H9 (cell line): ENCODE data around the gene PPP1R13B. TPM values are rescaled to one million over a fixed set of nuclear protein-coding genes. Genes with fewer than 3 reads are reported as not detected.

Experiments
- DNase-seq: peaks from one replicate; pipeline ENCODE4 v3.0.0-alpha.2; 2017
- H2AFZ ChIP-seq: one replicate; pipeline ENCODE4 v1.6.1; 2013; ENCODE audit warnings: mild to moderate bottlenecking, low read length, control low read depth, moderate library complexity
- H2AK5ac ChIP-seq: 2 replicates; pipeline ENCODE4 v1.6.1; 2013; ENCODE audit warnings: low read length, control low read depth, mixed read lengths; ENCODE audit not compliant: insufficient read length
- H2BK120ac ChIP-seq: one replicate; pipeline ENCODE4 v1.6.1; 2013; ENCODE audit warnings: low read depth, mild to moderate bottlenecking, low read length, control low read depth, inconsistent platforms; ENCODE audit not compliant: poor library complexity, severe bottlenecking
- H2BK12ac ChIP-seq: 2 replicates; pipeline ENCODE4 v1.6.1; 2013; ENCODE audit warnings: low read length, control low read depth, mixed read lengths, low read depth; ENCODE audit not compliant: insufficient read length
- H2BK15ac ChIP-seq: 2 replicates; pipeline ENCODE4 v1.6.1; 2013; ENCODE audit warnings: low read depth, low read length, control low read depth
- H2BK20ac ChIP-seq: one replicate; pipeline ENCODE4 v1.6.1; 2013; ENCODE audit warnings: low read depth, mild to moderate bottlenecking, low read length, control low read depth, inconsistent platforms; ENCODE audit not compliant: poor library complexity, severe bottlenecking
- H2BK5ac ChIP-seq: 2 replicates; pipeline ENCODE4 v1.6.1; 2013; ENCODE audit warnings: low read length, control low read depth, mixed read lengths; ENCODE audit not compliant: insufficient read length
- H3K14ac ChIP-seq: 2 replicates; pipeline ENCODE4 v1.6.1; 2013; ENCODE audit warnings: low read length, control low read depth; ENCODE audit not compliant: insufficient read depth
- H3K18ac ChIP-seq: 2 replicates; pipeline ENCODE4 v1.6.1; 2013; ENCODE audit warnings: low read depth, mild to moderate bottlenecking, mixed read lengths, low read length, control low read depth; ENCODE audit not compliant: insufficient read length
- H3K23ac ChIP-seq: 2 replicates; pipeline ENCODE4 v1.6.1; 2013; ENCODE audit warnings: low read length, control low read depth, mixed read lengths, low read depth; ENCODE audit not compliant: insufficient read length
- H3K23me2 ChIP-seq: 2 replicates; pipeline ENCODE4 v1.6.1; 2013; ENCODE audit warnings: low read depth, mild to moderate bottlenecking, mixed read lengths, low read length, control low read depth; ENCODE audit not compliant: insufficient read length, poor library complexity, severe bottlenecking
- H3K27ac ChIP-seq: 2 replicates; pipeline ENCODE4 v1.5.1; 2013; ENCODE audit warnings: low read length, control low read depth, mixed read lengths, low read depth; ENCODE audit not compliant: insufficient read length
- H3K27me3 ChIP-seq: 2 replicates; pipeline ENCODE4 v1.6.1; 2013; ENCODE audit warnings: low read length, control low read depth, inconsistent platforms; ENCODE audit not compliant: insufficient read depth
- H3K4ac ChIP-seq: 2 replicates; pipeline ENCODE4 v1.6.1; 2013; ENCODE audit warnings: low read depth, mild to moderate bottlenecking, control low read depth, inconsistent platforms, low read length, moderate library complexity
- H3K4me1 ChIP-seq: 2 replicates; pipeline ENCODE4 v1.6.1; 2013; ENCODE audit warnings: low read length, control low read depth, inconsistent platforms; ENCODE audit not compliant: insufficient read depth
- H3K4me2 ChIP-seq: 2 replicates; pipeline ENCODE4 v1.6.1; 2013; ENCODE audit warnings: low read length, control low read depth, mixed read lengths; ENCODE audit not compliant: insufficient read length, insufficient read depth
- H3K56ac ChIP-seq: 2 replicates; pipeline ENCODE4 v1.6.1; 2013; ENCODE audit warnings: low read depth, mild to moderate bottlenecking, mixed read lengths, low read length, control low read depth; ENCODE audit not compliant: insufficient read length
- H3K79me1 ChIP-seq: 2 replicates; pipeline ENCODE4 v1.6.1; 2013; ENCODE audit warnings: low read depth, mild to moderate bottlenecking, moderate library complexity, low read length, control low read depth, inconsistent platforms; ENCODE audit not compliant: insufficient read depth, poor library complexity, severe bottlenecking
- H3K79me2 ChIP-seq: 2 replicates; pipeline ENCODE4 v1.6.1; 2013; ENCODE audit warnings: low read length, control low read depth, inconsistent platforms; ENCODE audit not compliant: insufficient read depth
- H3K9ac ChIP-seq: 2 replicates; pipeline ENCODE4 v1.6.1; 2013; ENCODE audit warnings: low read length, control low read depth, mixed read lengths; ENCODE audit not compliant: insufficient read length; ENCODE audit errors: extremely low read depth
- H3K9me3 ChIP-seq: one replicate; pipeline ENCODE4 v1.6.1; 2013; ENCODE audit warnings: low read depth, low read length, inconsistent platforms; ENCODE audit not compliant: control insufficient read depth
- H3T11ph ChIP-seq: one replicate; pipeline ENCODE4 v1.6.1; 2013; ENCODE audit warnings: mild to moderate bottlenecking, low read length, control low read depth, inconsistent platforms
- H4K20me1 ChIP-seq: one replicate; pipeline ENCODE4 v1.6.1; 2013; ENCODE audit not compliant: control insufficient read depth, insufficient read length, insufficient read depth
- H4K5ac ChIP-seq: 2 replicates; pipeline ENCODE4 v1.6.1; 2013; ENCODE audit warnings: low read depth, mild to moderate bottlenecking, mixed read lengths, low read length, control low read depth; ENCODE audit not compliant: insufficient read length
- H4K8ac ChIP-seq: replicated peaks from 2 replicates; pipeline ENCODE4 v1.6.1; 2013; ENCODE audit warnings: low read length, control low read depth, mixed read lengths, low read depth; ENCODE audit not compliant: insufficient read length
- H4K91ac ChIP-seq: 2 replicates; pipeline ENCODE4 v1.6.1; 2013; ENCODE audit warnings: low read depth, mild to moderate bottlenecking, moderate library complexity, mixed read lengths, low read length, control low read depth; ENCODE audit not compliant: insufficient read length
- H3K27ac Mint-ChIP-seq, 3 experiments: 2 replicates in 2 of 3; 3 replicates in 1 of 3; pipeline ENCODE4 v1.8.0; 2020 to 2021; ENCODE audit warnings: mixed read lengths in 3 of 3, mild to moderate bottlenecking in 1 of 3, moderate library complexity in 1 of 3
- H3K27me3 Mint-ChIP-seq: 2 replicates; pipeline ENCODE4 v1.8.0; 2021; ENCODE audit warnings: low read depth, mild to moderate bottlenecking, moderate library complexity, mixed read lengths
- H3K36me3 Mint-ChIP-seq, 3 experiments: 2 replicates in 2 of 3; 3 replicates in 1 of 3; pipeline ENCODE4 v1.8.0; 2020 to 2021; ENCODE audit warnings: low read depth in 3 of 3, mixed read lengths in 3 of 3; ENCODE audit not compliant: insufficient read depth in 1 of 3
- H3K4me1 Mint-ChIP-seq, 2 experiments: 2 replicates each; pipeline ENCODE4 v1.8.0; 2020; ENCODE audit warnings: mixed read lengths in 2 of 2
- H3K4me3 Mint-ChIP-seq, 2 experiments: 2 replicates in 1 of 2; 3 replicates in 1 of 2; pipeline ENCODE4 v1.8.0; 2020 to 2021; ENCODE audit warnings: mild to moderate bottlenecking in 2 of 2, mixed read lengths in 2 of 2, moderate library complexity in 1 of 2
- H3K9me3 Mint-ChIP-seq, 2 experiments: 2 replicates in 1 of 2; 3 replicates in 1 of 2; pipeline ENCODE4 v1.8.0; 2020; ENCODE audit warnings: mild to moderate bottlenecking in 2 of 2, mixed read lengths in 2 of 2, moderate library complexity in 1 of 2
- CTCF ChIP-seq: fragments of 200-600 bp; sonication (generic); conservative IDR thresholded peaks from 3 replicates; pipeline ENCODE4 v1.8.0; 2021; ENCODE audit warnings: antibody characterized with exemption, mild to moderate bottlenecking
- WGBS: extraction: QIAGEN DNeasy Blood & Tissue Kit; methylation state at CpG from one replicate; pipeline ENCODE4 v1.1.7; 2013; ENCODE audit warnings: missing lambda C conversion rate, low lambda C conversion rate, mixed read lengths; ENCODE audit not compliant: insufficient read length; ENCODE audit errors: extremely low coverage; 5-methylcytosine and 5-hydroxymethylcytosine counted together
- total RNA-seq: library from RNA; stranded (reverse); gene quantifications from 2 replicates; pipeline ENCODE4 v1.2.1, GENCODE V29; 2021

Gene PPP1R13B
- total RNA-seq, 1 experiment from 2014 or later, result 6.0 TPM

DNA sequence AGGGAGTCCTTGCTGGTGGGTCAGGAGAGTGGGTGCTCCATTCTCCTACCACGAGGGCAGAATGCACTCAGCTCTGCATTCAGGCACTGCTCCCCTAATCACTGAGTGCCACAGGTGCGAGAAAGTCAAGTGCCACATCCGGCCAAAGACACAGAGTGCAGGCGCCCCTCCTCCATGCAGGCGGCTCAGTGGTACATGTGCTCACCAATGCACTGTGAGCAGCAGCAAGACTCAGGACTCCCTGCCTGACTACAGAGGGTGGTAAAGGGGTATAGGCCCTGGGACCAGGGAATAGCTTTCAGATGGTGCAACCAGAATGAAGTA is 98.9 kb downstream of the PPP1R13B start:
- Mint-ChIP-seq H3K27ac (no peak overlapping the region), H3K4me1 (no peaks in the 10 kb centered on the region), H3K27me3 (no peaks in the 10 kb centered on the region), H3K36me3 (peaks cover 0 to 4% (median 0%) of the 10 kb centered on the region in 3 experiments; a peak in 2 of 7 replicates), H3K4me3 (no peak overlapping the region), H3K9me3 (no peaks in the 10 kb centered on the region)
- Histone ChIP-seq H3K79me1 (no peaks in the 10 kb centered on the region), H3K23ac (no peak overlapping the region), H2BK12ac (no peak overlapping the region), H3K4me1 (no peaks in the 10 kb centered on the region), H2BK15ac (no peak overlapping the region), H3K23me2 (no peaks in the 10 kb centered on the region), H3K56ac (no peak overlapping the region), H3K4ac (no peak overlapping the region), H3K9me3 (no peaks in the 10 kb centered on the region), H2BK5ac (no peak overlapping the region), H3K27ac (no peak overlapping the region), H2AK5ac (no peak overlapping the region), H4K91ac (no peak overlapping the region), H3K27me3 (no peaks in the 10 kb centered on the region; the same call in 1 of the 2 replicates), H3K4me2 (no peak overlapping the region), H3K9ac (no peak overlapping the region), H3K18ac (no peak overlapping the region), H3K79me2 (no peaks in the 10 kb centered on the region), H2BK120ac (no peak overlapping the region), H4K20me1 (no peaks in the 10 kb centered on the region), H3K14ac (no peak overlapping the region), H3T11ph (no peak overlapping the region), H2BK20ac (no peak overlapping the region), H4K8ac (no peak overlapping the region), H2AFZ (no peak overlapping the region), H4K5ac (no peak overlapping the region)
- TF ChIP-seq CTCF, result no peak
- DNase-seq, result no peak
- no CpG with 5 or more reads among the region's 5 CpGs for whole genome bisulfite sequencing
